GM18868 (cell line): Measurements from ENCODE around the gene ATOH8.

Experiments used
- ATAC-seq: cut with Tn5 transposase; IDR thresholded peaks from one replicate; pipeline ENCODE4 v1.9.1; 2021; ENCODE audit warnings: mild to moderate bottlenecking, moderate library complexity; ENCODE audit not compliant: unreplicated experiment

ATOH8 gene

GRCh38 chr2:85718885-85719492 is 34.8 kb upstream of the ATOH8 start:
- ATAC-seq: no peak

- no peak for ATAC-seq
These were observed 34.1 kb upstream of the ATOH8 start for GRCh38 chr2:85719609-85720240.

GRCh38 chr2:85720533-85720932 is 33.3 kb upstream of the ATOH8 start:
- no peak for ATAC-seq

GRCh38 chr2:85721641-85722040 is 32.1 kb upstream of the ATOH8 start:
- ATAC-seq: no peak

GRCh38 chr2:85722519-85722918 is 31.3 kb upstream of the ATOH8 start:
- ATAC-seq: no peak

GRCh38 chr2:85723707-85724360 is 30.0 kb upstream of the ATOH8 start:
- no peak for ATAC-seq

GRCh38 chr2:85724731-85725181 is 29.0 kb upstream of the ATOH8 start:
- ATAC-seq: no peak

- no peak for ATAC-seq
These were observed 28.3 kb upstream of the ATOH8 start for GRCh38 chr2:85725451-85725850.

- ATAC-seq: no peak
These were observed 26.0 kb upstream of the ATOH8 start for GRCh38 chr2:85727798-85728197.

- peak; percentile 19 for ATAC-seq
These were observed 25.4 kb upstream of the ATOH8 start for GRCh38 chr2:85728342-85728741.

GRCh38 chr2:85728883-85729824 is 24.6 kb upstream of the ATOH8 start:
- peak; percentile 70 for ATAC-seq

GRCh38 chr2:85729825-85730510 is 23.8 kb upstream of the ATOH8 start:
- ATAC-seq: no peak

GRCh38 chr2:85730686-85731230 is 23.0 kb upstream of the ATOH8 start:
- no peak for ATAC-seq

GRCh38 chr2:85731606-85732005 is 22.2 kb upstream of the ATOH8 start:
- ATAC-seq: no peak

GRCh38 chr2:85732467-85733120 is 21.2 kb upstream of the ATOH8 start:
- ATAC-seq: no peak

- no peak for ATAC-seq
These were observed 20.4 kb upstream of the ATOH8 start for GRCh38 chr2:85733121-85733960.

- no peak for ATAC-seq
These were observed 19.8 kb upstream of the ATOH8 start for GRCh38 chr2:85734015-85734414.

GRCh38 chr2:85734942-85735608 is 18.7 kb upstream of the ATOH8 start:
- ATAC-seq: no peak
